Measurements from ENCODE around the gene YWHAH. TPM values are rescaled to one million over a fixed set of nuclear protein-coding genes. Genes with fewer than 3 reads are reported as not detected.

Gene YWHAH
- total RNA-seq, 6 experiments from 2014 or later, result 127 to 194 (median 184) TPM

DNA sequence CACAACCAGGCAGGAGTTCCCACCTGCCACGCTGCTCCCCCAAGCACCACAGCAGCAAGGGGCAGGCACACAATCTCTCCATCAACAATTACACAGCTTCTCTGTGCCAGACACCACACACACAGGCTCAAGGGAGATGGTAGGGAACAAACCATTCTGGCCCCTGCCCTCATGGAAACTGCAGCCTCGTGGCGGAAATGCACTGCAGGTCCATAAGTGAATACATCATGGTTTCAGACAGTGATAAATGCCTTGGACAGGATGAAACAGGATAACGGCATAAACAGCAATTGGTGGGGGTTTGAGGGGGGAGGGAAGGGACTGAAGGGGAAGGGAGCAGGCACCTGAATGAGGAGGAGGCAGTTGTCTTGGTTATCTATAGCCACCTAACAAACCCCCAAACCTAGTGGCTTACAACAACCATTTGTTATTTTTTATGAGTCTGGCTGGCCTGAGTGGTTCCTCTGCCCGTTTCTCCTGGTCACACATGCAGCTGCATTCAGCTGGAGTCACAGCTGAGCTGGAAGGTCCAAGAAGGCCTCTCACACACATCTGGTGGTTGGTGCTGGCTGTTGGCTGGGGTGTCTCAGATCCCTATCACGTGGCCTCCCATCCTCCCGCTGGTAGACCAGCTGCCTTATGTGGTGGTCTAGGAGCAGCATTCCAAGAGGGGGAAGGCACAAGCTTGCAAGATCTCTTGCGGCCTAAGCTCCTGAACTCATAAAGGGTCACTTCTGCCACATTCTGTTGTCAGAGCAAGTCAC is 15.0 kb upstream of the YWHAH start:
- H3K27ac Mint-ChIP-seq, result no peak overlapping the region
- DNase-seq, result no peak
- H3K27me3 Mint-ChIP-seq (ENCODE audit: insufficient read depth), result peaks cover 8% of the 10 kb centered on the region
- no peak overlapping the region for H3K4me3 Mint-ChIP-seq
- no peaks in the 10 kb centered on the region for H3K9me3 Mint-ChIP-seq
- TF ChIP-seq, protein P1, sequence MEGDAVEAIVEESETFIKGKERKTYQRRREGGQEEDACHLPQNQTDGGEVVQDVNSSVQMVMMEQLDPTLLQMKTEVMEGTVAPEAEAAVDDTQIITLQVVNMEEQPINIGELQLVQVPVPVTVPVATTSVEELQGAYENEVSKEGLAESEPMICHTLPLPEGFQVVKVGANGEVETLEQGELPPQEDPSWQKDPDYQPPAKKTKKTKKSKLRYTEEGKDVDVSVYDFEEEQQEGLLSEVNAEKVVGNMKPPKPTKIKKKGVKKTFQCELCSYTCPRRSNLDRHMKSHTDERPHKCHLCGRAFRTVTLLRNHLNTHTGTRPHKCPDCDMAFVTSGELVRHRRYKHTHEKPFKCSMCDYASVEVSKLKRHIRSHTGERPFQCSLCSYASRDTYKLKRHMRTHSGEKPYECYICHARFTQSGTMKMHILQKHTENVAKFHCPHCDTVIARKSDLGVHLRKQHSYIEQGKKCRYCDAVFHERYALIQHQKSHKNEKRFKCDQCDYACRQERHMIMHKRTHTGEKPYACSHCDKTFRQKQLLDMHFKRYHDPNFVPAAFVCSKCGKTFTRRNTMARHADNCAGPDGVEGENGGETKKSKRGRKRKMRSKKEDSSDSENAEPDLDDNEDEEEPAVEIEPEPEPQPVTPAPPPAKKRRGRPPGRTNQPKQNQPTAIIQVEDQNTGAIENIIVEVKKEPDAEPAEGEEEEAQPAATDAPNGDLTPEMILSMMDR (IDR thresholded peaks at IDR 0.05), result no peak
- H3K36me3 Mint-ChIP-seq (ENCODE audit: low read depth), result no peaks in the 10 kb centered on the region; the same call in 1 of the 2 replicates
- H3K4me1 Mint-ChIP-seq (ENCODE audit: low read depth), result peaks cover 10% of the 10 kb centered on the region

DNA sequence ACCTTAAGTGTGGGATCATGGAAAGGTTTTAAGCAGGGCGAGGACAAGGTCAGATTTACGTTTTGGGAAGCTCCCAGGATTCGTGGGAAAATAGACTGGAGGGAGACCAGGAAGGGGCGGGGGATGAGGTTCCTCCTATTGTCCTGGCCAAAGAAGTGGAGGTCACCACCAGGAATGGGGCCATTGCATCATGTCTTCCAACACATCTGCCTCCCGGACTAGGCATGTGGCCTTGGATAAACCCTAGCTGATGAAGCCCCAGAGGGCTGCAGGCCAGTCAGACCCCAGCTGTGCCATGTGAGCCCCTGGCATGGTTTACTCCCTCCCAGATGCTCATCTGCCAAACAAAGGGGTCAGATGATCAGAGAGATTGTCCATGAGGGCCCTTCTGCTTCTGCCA is 11.5 kb upstream of the YWHAH start:
- Mint-ChIP-seq H3K36me3 (ENCODE audit: low read depth) (no peaks in the 10 kb centered on the region), H3K9me3 (no peaks in the 10 kb centered on the region), H3K27ac (no peak overlapping the region), H3K4me1 (ENCODE audit: low read depth) (peaks cover 10% of the 10 kb centered on the region), H3K27me3 (ENCODE audit: insufficient read depth) (peaks cover 4% of the 10 kb centered on the region), H3K4me3 (no peak overlapping the region)
- TF ChIP-seq, protein P1 (IDR thresholded peaks at IDR 0.05), result no peak
- no peak for DNase-seq

DNA sequence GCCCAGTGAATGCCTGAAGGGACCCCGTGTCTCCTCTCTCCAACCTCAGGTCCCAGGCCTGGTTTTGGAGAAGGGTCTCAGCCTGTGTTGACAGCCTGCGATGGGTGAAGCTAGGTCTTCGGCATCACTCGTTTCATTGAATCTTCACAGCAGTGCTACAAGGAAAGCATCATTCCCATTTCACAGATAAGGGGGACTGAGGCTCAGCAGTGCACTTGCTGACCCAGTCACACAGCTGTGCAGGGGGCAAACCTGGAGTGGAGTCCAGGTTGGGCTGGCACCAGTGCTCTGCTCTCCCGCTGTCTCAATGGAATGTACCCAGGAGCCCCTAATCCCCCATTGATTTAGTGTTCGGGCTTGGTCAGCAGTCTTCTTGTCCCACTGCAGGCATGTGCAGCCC is 10.9 kb upstream of the YWHAH start:
- H3K4me1 Mint-ChIP-seq (ENCODE audit: low read depth), result peaks cover 10% of the 10 kb centered on the region
- no peak for DNase-seq
- H3K27ac Mint-ChIP-seq, result no peak overlapping the region
- H3K36me3 Mint-ChIP-seq (ENCODE audit: low read depth), result no peaks in the 10 kb centered on the region
- H3K4me3 Mint-ChIP-seq, result no peak overlapping the region
- no peaks in the 10 kb centered on the region for H3K9me3 Mint-ChIP-seq
- H3K27me3 Mint-ChIP-seq (ENCODE audit: insufficient read depth), result peaks cover 4% of the 10 kb centered on the region
- TF ChIP-seq, protein P1 (IDR thresholded peaks at IDR 0.05), result no peak

DNA sequence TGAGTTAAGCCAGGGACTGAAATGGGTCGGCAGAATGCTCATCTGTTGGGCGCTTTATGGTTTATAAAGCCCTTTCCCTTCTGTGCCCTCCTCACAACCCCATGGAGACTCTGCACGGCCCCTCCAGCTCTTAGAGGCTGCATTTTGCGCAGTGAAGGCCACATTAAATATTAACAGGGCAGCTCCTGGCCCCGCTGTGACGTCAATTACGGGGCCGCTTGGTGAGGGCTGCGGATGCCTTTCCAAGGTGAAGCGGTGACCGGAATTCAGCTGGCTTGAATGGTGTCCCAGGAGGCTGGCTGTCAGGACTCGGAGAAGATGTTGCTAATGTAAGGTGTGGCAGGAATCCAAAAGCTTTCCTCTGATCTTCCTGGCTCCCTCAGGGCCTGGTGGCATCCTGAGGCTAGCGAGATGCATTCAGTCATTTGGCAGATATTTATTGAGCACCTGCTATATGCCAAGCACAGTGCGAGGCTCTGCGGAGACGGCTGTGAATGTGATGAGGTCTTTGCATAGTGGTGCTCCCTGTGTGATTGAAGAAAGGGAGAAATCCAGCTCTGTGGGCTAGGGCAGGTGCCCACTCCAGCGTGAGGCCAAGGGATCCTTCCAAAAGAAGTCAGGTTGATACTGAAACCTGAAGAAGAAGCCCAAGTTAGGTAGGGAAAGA is 10.4 kb upstream of the YWHAH start:
- Mint-ChIP-seq H3K4me1 (ENCODE audit: low read depth) (peaks cover 10% of the 10 kb centered on the region), H3K27ac (no peak overlapping the region), H3K36me3 (ENCODE audit: low read depth) (no peaks in the 10 kb centered on the region), H3K4me3 (no peak overlapping the region), H3K27me3 (ENCODE audit: insufficient read depth) (peaks cover 3% of the 10 kb centered on the region), H3K9me3 (no peaks in the 10 kb centered on the region)
- DNase-seq, result no peak
- TF ChIP-seq, protein P1 (IDR thresholded peaks at IDR 0.05), result no peak

DNA sequence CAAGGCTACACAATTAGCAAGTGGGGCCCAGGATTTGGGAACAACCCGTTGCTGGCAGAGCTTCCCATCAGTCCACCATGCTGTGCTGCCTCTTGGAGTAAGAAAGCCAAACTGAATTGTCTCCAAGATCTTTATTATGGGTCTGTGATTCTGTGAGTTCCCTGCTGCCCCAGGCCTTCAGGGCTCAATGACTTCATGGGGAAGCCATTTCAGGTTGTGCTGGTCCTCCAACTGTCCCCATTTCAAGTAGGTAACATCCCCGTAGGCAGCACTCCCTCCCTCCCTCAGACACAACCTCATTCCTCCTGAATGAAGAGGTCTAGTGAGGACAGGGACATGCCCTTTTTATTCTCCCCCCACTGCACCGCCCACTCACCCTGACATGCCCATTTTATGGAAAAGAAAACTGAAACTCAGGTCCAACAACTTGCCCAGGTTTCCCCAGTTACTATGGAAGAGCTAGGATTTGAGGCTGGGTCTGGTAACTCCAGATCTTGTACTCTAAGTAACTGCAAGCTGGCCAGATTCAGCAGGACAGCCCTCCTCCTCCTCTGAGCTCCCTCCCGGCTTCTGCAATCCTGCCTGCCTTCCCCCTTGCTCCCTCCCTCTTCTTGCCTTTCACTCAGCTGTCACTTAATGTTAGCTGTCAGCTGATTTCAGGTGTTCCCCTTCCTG is 8.2 kb upstream of the YWHAH start:
- Mint-ChIP-seq H3K4me3 (no peak overlapping the region), H3K27ac (no peak overlapping the region), H3K4me1 (ENCODE audit: low read depth) (peaks cover 10% of the 10 kb centered on the region), H3K36me3 (ENCODE audit: low read depth) (no peaks in the 10 kb centered on the region), H3K9me3 (no peaks in the 10 kb centered on the region), H3K27me3 (ENCODE audit: insufficient read depth) (peaks cover 3% of the 10 kb centered on the region)
- TF ChIP-seq, protein P1 (IDR thresholded peaks at IDR 0.05), result no peak
- DNase-seq, result no peak
